Tibial artery (tissue), 4 donors: ENCODE results near the gene MARVELD2.

Experiments used
- DNase-seq, 2 donors: peaks; one replicate each; pipeline ENCODE4 v3.0.0-alpha.2; 2019
- H3K27ac ChIP-seq, 2 donors: fragments of 200-600 bp; sonication (generic) in 1 of 2; 1 replicate in 1 of 2; 2 replicates in 1 of 2; pipeline ENCODE4 v1.5.1; 2018 to 2019; ENCODE audit warnings: mild to moderate bottlenecking in 1 of 2
- H3K27me3 ChIP-seq, 2 donors: fragments of 200-600 bp; sonication (generic) in 1 of 2; one replicate each; pipeline versions ENCODE4 v1.5.1 to v1.6.0; 2016 to 2019
- H3K36me3 ChIP-seq, 3 donors: fragments of 200-600 bp; sonication (generic) in 2 of 3; one replicate each; pipeline ENCODE4 v1.5.1; 2016 to 2019; ENCODE audit warnings: mild to moderate bottlenecking in 2 of 3
- H3K4me1 ChIP-seq, 4 donors: fragments of 200-600 bp; sonication (generic) in 2 of 4; 1 replicate in 3 of 4; 2 replicates in 1 of 4; pipeline ENCODE4 v1.5.1; 2016 to 2019
- H3K4me3 ChIP-seq, 2 donors: fragments of 200-600 bp; sonication (generic) in 1 of 2; 1 replicate in 1 of 2; 2 replicates in 1 of 2; pipeline ENCODE4 v1.5.1; 2018 to 2019; ENCODE audit warnings: mild to moderate bottlenecking in 2 of 2
- H3K9me3 ChIP-seq, 3 donors: fragments of 200-600 bp; sonication (generic) in 1 of 3; one replicate each; pipeline ENCODE4 v1.5.1; 2016 to 2019
- CTCF ChIP-seq, 2 experiments: fragments of 200-600 bp in 1 of 2; fragments of 450-650 bp in 1 of 2; IDR thresholded peaks; one replicate each; pipeline ENCODE4 v1.5.1; 2017 to 2019; ENCODE audit warnings: antibody characterized with exemption in 2 of 2, mild to moderate bottlenecking in 1 of 2, moderate library complexity in 1 of 2
- intact Hi-C: fragments of 100-400 bp; cut with DNase I; formaldehyde crosslinking; loops from one replicate; pipeline ENCODE4 v1.15.0; 2023; ENCODE audit warnings: low total_unique reads

The MARVELD2 gene

GRCh38 chr5:69491838-69492390, 77.0 kb downstream of the MARVELD2 start:
- H3K27me3 ChIP-seq: peaks cover 0 to 42% of the 10 kb centered on the region in 2 donors
- no peak for TF ChIP-seq CTCF (IDR thresholded peaks at IDR 0.05)
- H3K4me3 ChIP-seq: peak overlapping the region; percentile 43 to 53
- DNase-seq: no peak
- intact Hi-C loops: no loop called here
- no peaks in the 10 kb centered on the region for H3K9me3 ChIP-seq
- H3K36me3 ChIP-seq: no peaks in the 10 kb centered on the region
- no peak overlapping the region for H3K27ac ChIP-seq
- peaks cover 0 to 26% (median 24%) of the 10 kb centered on the region in 4 donors for H3K4me1 ChIP-seq

DNA sequence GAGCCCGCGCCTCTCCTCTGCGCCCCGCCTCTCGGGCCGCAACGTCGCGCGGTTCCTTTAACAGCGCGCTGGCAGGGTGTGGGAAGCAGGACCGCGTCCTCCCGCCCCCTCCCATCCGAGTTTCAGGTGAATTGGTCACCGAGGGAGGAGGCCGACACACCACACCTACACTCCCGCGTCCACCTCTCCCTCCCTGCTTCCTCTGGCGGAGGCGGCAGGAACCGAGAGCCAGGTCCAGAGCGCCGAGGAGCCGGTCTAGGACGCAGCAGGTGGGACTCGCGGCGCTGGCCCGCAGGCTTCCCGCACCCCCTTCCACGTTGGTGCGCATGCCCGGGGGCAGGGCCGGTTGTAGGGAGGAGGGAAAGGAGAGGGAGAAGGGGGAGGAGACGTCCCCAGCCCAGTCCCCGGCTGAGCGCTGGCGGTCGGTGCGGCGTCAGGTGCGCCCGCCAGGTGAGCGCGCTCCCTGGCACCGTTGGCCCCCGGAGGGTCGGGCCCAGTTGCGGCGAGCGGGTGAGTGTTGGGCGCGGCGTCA, 77.5 kb downstream of the MARVELD2 start, which contains the start of gene OCLN:
OCLN (plus strand) TSS at position 400 of the 532 bp plus-strand sequence. CDS start 11,455 bp downstream, outside the sequence.
- Histone ChIP-seq H3K4me3 (peak within 1 kb of the TSS; percentile 43 to 53), H3K27ac (no peak within 1 kb of the TSS), H3K4me1 (peaks cover 0 to 26% (median 24%) of the 10 kb centered on the region in 4 donors), H3K27me3 (peaks cover 0 to 42% of the 10 kb centered on the region in 2 donors), H3K36me3 (no peaks in the 10 kb centered on the region), H3K9me3 (no peaks in the 10 kb centered on the region)
- intact Hi-C loops: no loop called here
- TF ChIP-seq CTCF (IDR thresholded peaks at IDR 0.05): no peak
- no peak for DNase-seq

DNA sequence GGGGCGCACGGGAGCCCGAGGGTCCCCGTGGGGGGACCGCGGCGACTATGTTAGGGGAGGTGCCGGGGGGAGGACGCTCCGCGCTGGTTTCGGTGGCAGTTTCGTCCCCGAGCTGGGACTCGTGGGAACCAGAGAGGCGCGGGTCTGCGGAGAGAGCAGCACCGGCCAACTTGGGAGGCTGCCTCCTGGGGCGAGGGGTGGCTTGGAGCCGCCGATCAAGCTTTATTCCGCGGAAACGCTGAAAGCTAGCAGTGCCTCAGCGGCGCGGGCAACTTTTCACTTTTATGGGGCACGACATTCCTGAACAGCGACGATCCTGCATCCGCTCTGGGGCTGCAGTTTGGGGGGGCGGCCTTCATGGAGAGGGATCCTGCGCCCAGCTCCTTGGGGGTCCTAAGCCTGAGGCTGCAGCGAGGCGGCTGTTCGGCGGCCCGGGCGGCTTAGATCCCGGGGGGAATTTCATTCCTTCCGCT, 78.0 kb downstream of the MARVELD2 start:
- Histone ChIP-seq H3K36me3 (no peaks in the 10 kb centered on the region), H3K27me3 (peaks cover 0 to 42% of the 10 kb centered on the region in 2 donors), H3K4me3 (peak overlapping the region; percentile 43 to 53), H3K9me3 (no peaks in the 10 kb centered on the region), H3K4me1 (peaks cover 0 to 26% (median 24%) of the 10 kb centered on the region in 4 donors), H3K27ac (no peak overlapping the region)
- intact Hi-C loops: no loop called here
- no peak for DNase-seq
- TF ChIP-seq CTCF (IDR thresholded peaks at IDR 0.05): no peak

DNA sequence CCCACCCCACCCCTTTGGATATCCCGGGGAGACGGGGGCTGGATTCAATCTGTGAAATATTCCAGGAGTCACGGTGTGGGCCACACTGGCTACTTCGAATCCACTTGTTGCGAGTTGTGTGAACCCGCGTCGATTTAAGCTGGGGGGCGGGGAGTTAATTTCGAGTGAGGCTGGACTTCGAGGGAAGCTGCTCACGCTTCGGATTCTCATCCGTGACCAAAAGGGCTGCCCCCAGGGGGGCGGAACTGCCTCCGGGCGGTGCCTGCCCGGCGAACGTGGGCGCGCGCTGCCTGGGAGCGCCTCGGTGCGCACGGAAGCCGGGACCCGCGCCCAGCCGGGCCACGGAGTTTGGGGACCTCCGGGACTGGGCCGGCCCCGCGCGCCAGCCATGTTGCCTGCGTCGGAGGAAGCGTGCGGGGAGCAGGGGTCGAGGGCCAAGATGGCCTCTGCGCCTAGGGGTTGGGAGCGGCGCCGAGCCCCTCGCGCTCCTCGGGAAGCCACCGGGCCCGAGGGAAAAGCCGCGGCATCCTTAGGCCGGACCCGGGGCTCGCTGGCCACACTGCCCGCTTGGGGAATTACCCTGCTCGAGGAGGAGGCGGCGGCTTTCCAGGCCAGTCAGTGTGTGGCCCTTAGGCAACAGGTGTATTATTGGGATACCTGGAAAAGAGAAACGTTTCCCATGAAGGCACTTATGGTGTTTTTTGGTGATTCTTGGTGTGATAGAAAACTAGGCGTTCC, 78.6 kb downstream of the MARVELD2 start:
- peaks cover 0 to 42% of the 10 kb centered on the region in 2 donors for H3K27me3 ChIP-seq

More for the DNA sequence above, 78.6 kb downstream of the MARVELD2 start:
- Histone ChIP-seq H3K9me3 (no peaks in the 10 kb centered on the region), H3K4me1 (peaks cover 0 to 26% (median 24%) of the 10 kb centered on the region in 4 donors), H3K36me3 (no peaks in the 10 kb centered on the region), H3K27ac (no peak overlapping the region), H3K4me3 (peak overlapping the region; percentile 43 to 53)
- no peak for DNase-seq
- TF ChIP-seq CTCF (IDR thresholded peaks at IDR 0.05): no peak
- intact Hi-C loops: no loop called here
